Sigmoid colon (tissue), 7 donors: Measurements from ENCODE around the gene DUS1L. TPM values are rescaled to one million over a fixed set of nuclear protein-coding genes. Genes with fewer than 3 reads are reported as not detected.

ENCODE experiments used
- DNase-seq: peaks from one replicate; pipeline ENCODE4 v3.0.0-alpha.2; 2019
- H3K27ac ChIP-seq, 4 donors: fragments of 200-600 bp; sonication (generic); one replicate each; pipeline ENCODE4 v1.5.1; 2016 to 2019; ENCODE audit warnings: mild to moderate bottlenecking in 1 of 4
- H3K27me3 ChIP-seq, 3 donors: fragments of 200-600 bp; sonication (generic); one replicate each; pipeline ENCODE4 v1.5.1; 2019; ENCODE audit warnings: mild to moderate bottlenecking in 1 of 3
- H3K36me3 ChIP-seq, 4 donors: fragments of 200-600 bp; sonication (generic); one replicate each; pipeline ENCODE4 v1.5.1; 2016 to 2019
- H3K4me1 ChIP-seq, 4 donors: fragments of 200-600 bp; sonication (generic); one replicate each; pipeline ENCODE4 v1.5.1; 2017 to 2019
- H3K4me3 ChIP-seq, 4 donors: fragments of 200-600 bp; sonication (generic); one replicate each; pipeline ENCODE4 v1.5.1; 2017 to 2019; ENCODE audit warnings: mild to moderate bottlenecking in 2 of 4, moderate library complexity in 1 of 4
- H3K9me3 ChIP-seq, 4 donors: fragments of 200-600 bp in 3 of 4; sonication (generic) in 3 of 4; one replicate each; pipeline versions ENCODE4 v1.5.1 to v1.6.1; 2013 to 2019
- EP300 ChIP-seq, 4 donors: sonication (generic); formaldehyde crosslinking; IDR thresholded peaks; one replicate each; pipeline ENCODE4 v1.6.1; 2017; ENCODE audit warnings: antibody characterized with exemption in 4 of 4
- POLR2A ChIP-seq, 2 donors: fragments of 450-650 bp; IDR thresholded peaks; one replicate each; pipeline ENCODE4 v1.6.1; 2016; ENCODE audit warnings: antibody characterized with exemption in 2 of 2, mild to moderate bottlenecking in 2 of 2, moderate library complexity in 2 of 2
- POLR2AphosphoS5 ChIP-seq, 4 donors: sonication (generic); formaldehyde crosslinking; IDR thresholded peaks; one replicate each; pipeline ENCODE4 v1.6.1; 2017; ENCODE audit warnings: antibody characterized with exemption in 4 of 4
- WGBS, 2 donors: extraction: QIAGEN DNeasy Blood & Tissue Kit; methylation state at CpG; one replicate each; pipeline ENCODE4 v1.1.7; 2013; 5-methylcytosine and 5-hydroxymethylcytosine counted together
- intact Hi-C: fragments of 100-400 bp; cut with DNase I; formaldehyde crosslinking; loops from one replicate; pipeline ENCODE4 v1.15.1; 2023
- polyA plus RNA-seq, 3 donors: library from polyadenylated mRNA; stranded (reverse); fragments of 200-250 nt; gene quantifications; one replicate each; pipeline ENCODE4 v1.2.3, GENCODE V29; 2013
- total RNA-seq, 4 donors: library from RNA; depleted of rRNA; stranded (reverse); fragments of >200 nt; gene quantifications; one replicate each; pipeline ENCODE4 v1.1.0, GENCODE V29; 2016
- TF ChIP-seq, protein P1 (sequence below), 4 experiments: fragments of 450-650 bp in 3 of 4; fragments of 200-600 bp in 1 of 4; IDR thresholded peaks; one replicate each; pipeline ENCODE4 v1.5.1; 2016 to 2019; ENCODE audit warnings: antibody characterized with exemption in 4 of 4, mild to moderate bottlenecking in 3 of 4, moderate library complexity in 2 of 4
- donor health status: healthy with polysubstance abuse.
- donor health status: Bipolar disorder and iron deficiency.
- donor health status: healthy.

Gene DUS1L
- total and polyA plus RNA-seq, 7 donors = 31.3 to 119 (median 68.5) TPM

DNA sequence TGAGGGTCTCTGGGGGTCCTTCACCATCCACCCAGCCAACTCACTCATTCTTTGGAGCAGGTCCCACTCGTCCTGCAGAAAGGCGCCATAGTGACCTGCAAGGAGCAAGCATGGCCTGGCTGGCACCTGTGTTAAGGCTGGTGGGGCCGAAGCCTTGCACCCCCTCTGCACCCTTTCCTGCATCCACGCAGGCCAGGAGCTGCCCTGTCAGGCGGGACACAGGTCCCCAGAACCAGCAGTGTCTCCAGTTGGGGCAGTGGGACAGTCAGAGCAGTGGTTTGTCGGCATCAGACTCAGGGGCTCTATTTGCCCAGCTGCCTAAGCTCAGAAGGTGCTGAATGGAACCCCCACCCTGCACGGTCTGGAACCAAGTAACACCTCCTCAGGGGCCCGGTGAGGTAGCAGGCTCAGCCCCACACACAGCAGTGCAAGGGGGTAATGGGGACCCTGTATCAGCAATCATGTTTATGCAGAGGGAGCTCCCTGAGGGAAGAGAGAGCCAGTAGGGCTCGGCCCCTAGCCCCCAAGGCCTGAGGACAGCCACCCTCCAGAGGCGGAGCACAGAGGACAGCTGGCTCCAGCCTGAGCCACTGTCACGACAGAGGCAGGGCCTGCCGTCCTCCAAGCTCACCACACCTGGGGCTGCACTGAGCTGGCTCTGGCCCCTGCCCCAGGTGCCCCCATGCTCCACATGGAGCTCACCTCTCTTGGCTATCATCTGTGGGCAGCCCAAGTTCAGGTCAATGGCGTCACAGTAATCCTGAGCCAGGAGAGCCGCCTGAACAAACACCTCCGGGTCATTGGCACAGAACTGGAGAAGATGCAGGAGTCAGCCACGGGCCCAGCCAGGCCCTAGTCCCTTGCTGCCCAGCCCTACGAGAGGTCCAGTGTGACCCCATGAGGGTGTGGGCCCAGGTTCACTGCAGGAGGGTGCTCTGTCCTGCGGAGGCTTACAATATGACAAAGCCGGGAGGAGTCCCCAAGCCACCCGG lies 1.9 kb downstream of the DUS1L start:
- no peaks in the 10 kb centered on the region for H3K9me3 ChIP-seq
- TF ChIP-seq, protein P1, sequence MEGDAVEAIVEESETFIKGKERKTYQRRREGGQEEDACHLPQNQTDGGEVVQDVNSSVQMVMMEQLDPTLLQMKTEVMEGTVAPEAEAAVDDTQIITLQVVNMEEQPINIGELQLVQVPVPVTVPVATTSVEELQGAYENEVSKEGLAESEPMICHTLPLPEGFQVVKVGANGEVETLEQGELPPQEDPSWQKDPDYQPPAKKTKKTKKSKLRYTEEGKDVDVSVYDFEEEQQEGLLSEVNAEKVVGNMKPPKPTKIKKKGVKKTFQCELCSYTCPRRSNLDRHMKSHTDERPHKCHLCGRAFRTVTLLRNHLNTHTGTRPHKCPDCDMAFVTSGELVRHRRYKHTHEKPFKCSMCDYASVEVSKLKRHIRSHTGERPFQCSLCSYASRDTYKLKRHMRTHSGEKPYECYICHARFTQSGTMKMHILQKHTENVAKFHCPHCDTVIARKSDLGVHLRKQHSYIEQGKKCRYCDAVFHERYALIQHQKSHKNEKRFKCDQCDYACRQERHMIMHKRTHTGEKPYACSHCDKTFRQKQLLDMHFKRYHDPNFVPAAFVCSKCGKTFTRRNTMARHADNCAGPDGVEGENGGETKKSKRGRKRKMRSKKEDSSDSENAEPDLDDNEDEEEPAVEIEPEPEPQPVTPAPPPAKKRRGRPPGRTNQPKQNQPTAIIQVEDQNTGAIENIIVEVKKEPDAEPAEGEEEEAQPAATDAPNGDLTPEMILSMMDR (IDR thresholded peaks at IDR 0.05) = no peak
- no peak for TF ChIP-seq POLR2A (IDR thresholded peaks at IDR 0.05)
- no peak for TF ChIP-seq EP300 (IDR thresholded peaks at IDR 0.05)
- TF ChIP-seq POLR2AphosphoS5 (IDR thresholded peaks at IDR 0.05) = no peak
- H3K36me3 ChIP-seq = peaks cover 9 to 53% (median 19%) of the 10 kb centered on the region in 4 donors
- no peaks in the 10 kb centered on the region for H3K27me3 ChIP-seq
- intact Hi-C loops = loop anchor here (2.0 kb wide), 1 partner anchor 35 kb away; the partner anchor contains the start of gene FASN
- H3K4me1 ChIP-seq = peaks cover 0 to 30% (median 25%) of the 10 kb centered on the region in 4 donors
- no peak overlapping the region for H3K27ac ChIP-seq
- DNase-seq = no peak
- WGBS, 2 donors = 71 to 81% methylated on average over 20 of the region's 20 CpGs
- no peak overlapping the region for H3K4me3 ChIP-seq

DNA sequence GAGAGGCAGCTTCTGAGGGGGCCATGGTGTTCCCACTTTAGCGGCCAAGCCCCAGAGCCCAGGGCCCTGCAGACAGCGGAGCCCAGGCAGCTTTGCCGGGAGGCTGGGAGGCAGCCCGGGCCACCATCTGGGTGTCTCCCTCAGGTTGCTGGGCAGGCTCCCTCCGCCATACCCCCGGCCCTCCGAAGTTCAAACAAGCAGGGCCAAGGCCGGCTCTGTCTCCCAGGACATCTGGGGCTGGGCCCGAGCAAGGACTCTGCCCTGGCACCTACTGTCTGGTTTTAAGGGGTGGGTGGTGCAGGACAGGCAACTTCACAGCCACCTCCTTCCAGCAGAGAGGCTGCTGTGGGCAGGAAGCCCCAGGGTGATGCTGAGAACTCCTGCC lies 2.6 kb downstream of the DUS1L start:
- Histone ChIP-seq H3K9me3 (no peaks in the 10 kb centered on the region), H3K27me3 (no peaks in the 10 kb centered on the region), H3K4me1 (peaks cover 0 to 30% (median 25%) of the 10 kb centered on the region in 4 donors), H3K36me3 (peaks cover 10 to 61% (median 21%) of the 10 kb centered on the region in 4 donors), H3K27ac (no peak overlapping the region), H3K4me3 (no peak overlapping the region)
- intact Hi-C loops = no loop called here
- DNase-seq = no peak
- TF ChIP-seq POLR2A (IDR thresholded peaks at IDR 0.05) = no peak
- no peak for TF ChIP-seq EP300 (IDR thresholded peaks at IDR 0.05)
- no peak for TF ChIP-seq POLR2AphosphoS5 (IDR thresholded peaks at IDR 0.05)
- TF ChIP-seq, protein P1 (IDR thresholded peaks at IDR 0.05) = no peak
- 93 to 96% methylated on average over 9 of the region's 9 CpGs for WGBS, 2 donors

DNA sequence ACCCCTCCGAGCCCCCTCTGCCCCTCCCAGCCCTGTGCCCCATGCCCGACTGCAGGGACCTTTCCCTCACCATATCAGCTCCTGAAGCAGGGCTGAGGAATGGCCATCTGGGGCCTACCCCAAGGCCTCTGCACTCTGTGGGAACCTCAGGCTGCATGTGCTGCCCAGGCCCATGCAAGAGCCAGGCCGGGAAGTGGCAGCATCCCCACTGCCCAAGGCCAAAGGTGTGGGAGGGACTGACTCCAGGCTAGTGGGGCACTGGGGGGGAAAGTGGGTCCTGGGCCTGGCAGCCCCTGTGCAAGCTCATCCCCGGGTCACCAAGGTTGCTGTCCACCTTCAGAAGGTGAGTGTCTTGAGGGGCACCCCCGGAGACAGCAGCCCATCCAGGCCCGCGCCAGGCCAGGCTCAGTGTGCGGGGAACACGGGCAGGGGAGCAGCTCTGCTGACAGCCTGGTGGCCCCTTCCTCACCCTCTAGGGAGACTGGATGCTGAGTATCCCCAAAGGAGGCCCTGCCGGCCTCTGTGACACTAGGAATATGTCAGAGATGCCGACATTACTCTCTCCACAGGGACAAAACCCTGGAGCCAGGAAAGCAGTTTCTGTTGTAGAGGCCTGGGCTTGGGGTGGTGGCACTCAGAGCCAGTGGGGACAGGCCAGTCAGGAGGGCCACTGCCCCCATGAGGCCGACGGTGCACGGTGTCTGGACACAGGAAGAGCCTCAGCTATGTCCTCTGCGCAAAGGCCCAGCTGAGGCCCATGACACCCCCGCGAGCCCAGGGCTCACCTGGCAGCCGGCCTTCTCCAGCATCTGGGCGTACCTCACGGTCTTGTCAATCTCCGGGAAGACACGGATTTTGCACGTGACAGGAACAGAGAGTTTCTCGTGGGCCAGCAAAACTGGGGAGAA lies 3.3 kb downstream of the DUS1L start:
- H3K27me3 ChIP-seq = no peaks in the 10 kb centered on the region
- H3K36me3 ChIP-seq = peaks cover 16 to 67% (median 24%) of the 10 kb centered on the region in 4 donors
- no peak for TF ChIP-seq POLR2AphosphoS5 (IDR thresholded peaks at IDR 0.05)
- TF ChIP-seq, protein P1 (IDR thresholded peaks at IDR 0.05) = no peak
- TF ChIP-seq POLR2A (IDR thresholded peaks at IDR 0.05) = no peak
- no peak for TF ChIP-seq EP300 (IDR thresholded peaks at IDR 0.05)
- H3K27ac ChIP-seq = no peak overlapping the region
- no peaks in the 10 kb centered on the region for H3K9me3 ChIP-seq
- peaks cover 0 to 30% (median 25%) of the 10 kb centered on the region in 4 donors for H3K4me1 ChIP-seq
- H3K4me3 ChIP-seq = no peak overlapping the region
- whole genome bisulfite sequencing, 2 donors = 87 to 91% methylated on average over 24 of the region's 24 CpGs
- no peak for DNase-seq
- intact Hi-C loops = no loop called here

DNA sequence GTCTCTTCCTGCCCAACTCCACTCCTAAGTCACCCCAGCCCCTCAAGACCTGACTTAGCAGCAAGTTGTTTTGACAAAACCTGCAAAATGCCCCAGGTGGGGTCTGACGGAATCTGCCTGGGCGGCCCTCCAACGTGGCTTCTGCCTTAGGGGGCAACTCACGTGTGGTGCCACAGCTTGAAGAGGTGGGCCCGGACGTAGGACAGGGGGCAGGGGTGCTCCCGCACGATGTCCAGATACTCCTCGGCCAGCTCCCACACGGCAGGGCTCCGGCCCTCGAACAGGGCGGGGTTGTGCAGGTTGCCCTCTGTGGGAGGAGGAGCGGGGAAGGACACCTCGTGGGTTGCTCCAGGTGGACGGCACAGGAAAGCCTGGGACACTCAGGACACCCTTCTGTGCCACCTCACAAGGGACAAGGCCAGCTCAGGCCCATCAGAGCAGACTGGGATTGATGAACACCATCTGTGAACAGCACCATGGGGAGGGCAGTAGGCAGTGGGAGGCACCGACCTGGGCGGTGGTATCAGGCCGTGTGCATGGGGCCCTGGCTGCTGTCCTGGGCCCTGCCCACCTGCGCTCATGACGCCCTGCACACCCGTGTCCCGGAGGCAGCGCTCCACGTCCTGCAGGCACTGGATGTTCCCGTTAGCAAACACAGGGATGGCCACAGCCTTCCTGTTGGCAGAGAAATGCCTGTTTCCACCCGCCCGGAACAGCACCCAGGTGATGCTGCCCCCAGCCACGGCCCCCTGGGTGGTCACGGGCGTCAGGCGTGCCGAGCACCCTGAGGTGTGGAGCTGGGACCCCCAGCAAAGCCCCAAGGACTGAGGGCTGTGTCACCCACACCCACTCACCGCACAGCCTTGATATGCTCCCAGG lies 4.3 kb downstream of the DUS1L start:
- Histone ChIP-seq H3K27me3 (no peaks in the 10 kb centered on the region), H3K4me3 (no peak overlapping the region), H3K36me3 (peaks cover 27 to 78% (median 31%) of the 10 kb centered on the region in 4 donors), H3K4me1 (peaks cover 0 to 26% (median 22%) of the 10 kb centered on the region in 4 donors), H3K27ac (no peak overlapping the region), H3K9me3 (no peaks in the 10 kb centered on the region)
- no peak for DNase-seq
- intact Hi-C loops = no loop called here
- WGBS, 2 donors = 88 to 92% methylated on average over 34 of the region's 34 CpGs
- TF ChIP-seq, protein P1 (IDR thresholded peaks at IDR 0.05) = no peak
- TF ChIP-seq POLR2AphosphoS5 (IDR thresholded peaks at IDR 0.05) = peak in 1 of 4 donors; percentile 9
- TF ChIP-seq EP300 (IDR thresholded peaks at IDR 0.05) = no peak
- no peak for TF ChIP-seq POLR2A (IDR thresholded peaks at IDR 0.05)
